ENCODE measurements around the gene STK24. TPM values are rescaled to one million over a fixed set of nuclear protein-coding genes. Genes with fewer than 3 reads are reported as not detected.

STK24 gene
- total RNA-seq, 4 donors from 2014 or later: 28.7 to 68.4 (median 49.4) TPM

GRCh38 chr13:98473135-98473787 lies 103.6 kb downstream of the STK24 start:
- ATAC-seq (no peak), DNase-seq (no peak)
- H3K9me3 ChIP-seq: no peaks in the 10 kb centered on the region
- TF ChIP-seq POLR2A (IDR thresholded peaks at IDR 0.05): no peak
- TF ChIP-seq CTCF (IDR thresholded peaks at IDR 0.05 in 4 of 5, conservative IDR thresholded peaks at IDR 0.05 in 1 of 5): no peak
- in situ Hi-C loops (cut with MboI; ENCODE audit: low sequenced_read_pairs in 4 of 4) (no loop called here), intact Hi-C loops (cut with DNase I; ENCODE audit: low total_unique reads) (no loop called here)
- H3K4me1 ChIP-seq: peaks cover 23% of the 10 kb centered on the region in 2 donors
- H3K4me3 ChIP-seq: no peak overlapping the region
- no peak overlapping the region for H3K27ac ChIP-seq
- H3K27me3 ChIP-seq: no peaks in the 10 kb centered on the region
- H3K36me3 ChIP-seq: peaks cover 0 to 21% of the 10 kb centered on the region in 2 donors

GRCh38 chr13:98471934-98472333 lies 105.0 kb downstream of the STK24 start:
- intact Hi-C loops (cut with DNase I; ENCODE audit: low total_unique reads): no loop called here
- no peak for TF ChIP-seq POLR2A (IDR thresholded peaks at IDR 0.05)
- TF ChIP-seq CTCF (IDR thresholded peaks at IDR 0.05 in 4 of 5, conservative IDR thresholded peaks at IDR 0.05 in 1 of 5): no peak
- Histone ChIP-seq H3K36me3 (peaks cover 0 to 21% of the 10 kb centered on the region in 2 donors), H3K27me3 (no peaks in the 10 kb centered on the region), H3K4me1 (peaks cover 22 to 24% of the 10 kb centered on the region in 2 donors), H3K9me3 (no peaks in the 10 kb centered on the region), H3K4me3 (no peak overlapping the region), H3K27ac (no peak overlapping the region)
- ATAC-seq (no peak), DNase-seq (no peak)
- in situ Hi-C loops (cut with MboI; ENCODE audit: low sequenced_read_pairs in 4 of 4): no loop called here

GRCh38 chr13:98470920-98471319 lies 106.0 kb downstream of the STK24 start:
- no peak overlapping the region for H3K4me3 ChIP-seq
- peaks cover 13 to 16% of the 10 kb centered on the region in 2 donors for H3K4me1 ChIP-seq
- in situ Hi-C loops (cut with MboI; ENCODE audit: low sequenced_read_pairs in 4 of 4) (no loop called here), intact Hi-C loops (cut with DNase I; ENCODE audit: low total_unique reads) (no loop called here)
- no peaks in the 10 kb centered on the region for H3K9me3 ChIP-seq
- DNase-seq: no peak
- peaks cover 0 to 26% of the 10 kb centered on the region in 2 donors for H3K36me3 ChIP-seq
- no peaks in the 10 kb centered on the region for H3K27me3 ChIP-seq
- TF ChIP-seq POLR2A (IDR thresholded peaks at IDR 0.05) (no peak), CTCF (IDR thresholded peaks at IDR 0.05 in 4 of 5, conservative IDR thresholded peaks at IDR 0.05 in 1 of 5) (no peak)
- no peak overlapping the region for H3K27ac ChIP-seq
- ATAC-seq: no peak

GRCh38 chr13:98468929-98469328 lies 108.0 kb downstream of the STK24 start:
- ATAC-seq (no peak), DNase-seq (no peak)
- peaks cover 13 to 16% of the 10 kb centered on the region in 2 donors for H3K4me1 ChIP-seq
- H3K9me3 ChIP-seq: no peaks in the 10 kb centered on the region
- H3K27me3 ChIP-seq: no peaks in the 10 kb centered on the region
- in situ Hi-C loops (cut with MboI; ENCODE audit: low sequenced_read_pairs in 4 of 4) (loop anchor here in 2 of 4 donors (10.0 kb wide), 2 partner anchors 106 to 116 kb away; partner anchors contain the start of gene STK24 (in 1 of the 2)), intact Hi-C loops (cut with DNase I; ENCODE audit: low total_unique reads) (loop anchor here (1.0 to 5.0 kb wide), 2 partner anchors 108 to 184 kb away; partner anchors contain the start of gene STK24)
- H3K27ac ChIP-seq: peak overlapping the region in 2 of 4 donors; percentile 2 to 12
- H3K4me3 ChIP-seq: no peak overlapping the region
- TF ChIP-seq POLR2A (IDR thresholded peaks at IDR 0.05) (no peak), CTCF (IDR thresholded peaks at IDR 0.05 in 4 of 5, conservative IDR thresholded peaks at IDR 0.05 in 1 of 5) (no peak)
- H3K36me3 ChIP-seq: peaks cover 0 to 17% of the 10 kb centered on the region in 2 donors

All from gastrocnemius medialis (tissue), 4 donors.